Breast epithelium (tissue), 3 donors: ENCODE measurements around the gene SDK2.

Experiments
- CTCF ChIP-seq, 3 donors: fragments of 450-650 bp; IDR thresholded peaks; one replicate each; pipeline ENCODE4 v1.5.1; 2016 to 2017; ENCODE audit warnings: antibody characterized with exemption in 3 of 3, mild to moderate bottlenecking in 3 of 3, moderate library complexity in 3 of 3
- POLR2A ChIP-seq: fragments of 450-650 bp; IDR thresholded peaks from one replicate; pipeline ENCODE4 v1.6.1; 2016; ENCODE audit warnings: antibody characterized with exemption, mild to moderate bottlenecking, moderate library complexity

DNA sequence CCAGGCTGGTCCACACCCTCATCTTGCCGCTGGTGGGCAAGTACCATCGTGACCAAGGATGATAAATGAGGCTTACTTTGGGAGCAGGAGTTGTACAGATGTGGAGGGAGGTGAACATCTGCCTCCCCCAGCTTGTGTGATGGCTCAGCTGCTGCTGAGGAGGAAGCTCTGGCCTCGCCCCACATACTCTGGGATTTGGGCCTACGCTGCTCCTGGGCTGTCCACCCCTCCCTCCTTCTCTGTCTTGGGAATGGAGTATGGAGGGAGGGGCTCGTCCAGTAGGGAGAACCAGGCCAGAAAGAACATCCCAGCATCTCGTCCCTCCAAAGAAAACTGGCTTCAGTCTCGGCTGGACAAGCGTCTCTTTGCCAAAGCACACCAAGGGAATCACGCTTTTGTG lies 197.6 kb downstream of the SDK2 start:
- no peak for TF ChIP-seq POLR2A
- TF ChIP-seq CTCF (IDR thresholded peaks at IDR 0.05), result no peak
